OCI-LY3 (cell line): ENCODE measurements around the gene ACYP2.

ENCODE experiments used
- H2AFZ ChIP-seq: fragments of 200-600, 300-600 bp; shearing (Covaris generic); 2 replicates; pipeline ENCODE4 v1.6.0; 2014; ENCODE audit warnings: antibody characterized with exemption, low read depth, low read length
- H3K27ac ChIP-seq: fragments of 200-600, 300-600 bp; sonication (generic); 2 replicates; pipeline ENCODE4 v1.5.1; 2014; ENCODE audit warnings: mild to moderate bottlenecking, low read length, moderate library complexity, mixed read lengths
- H3K27me3 ChIP-seq: fragments of 200-600, 300-600 bp; sonication (generic); 2 replicates; pipeline ENCODE4 v1.6.1; 2014; ENCODE audit warnings: low read depth, low read length, mixed read lengths
- H3K36me3 ChIP-seq: fragments of 200-600, 300-600 bp; sonication (generic); replicated peaks from 2 replicates; pipeline ENCODE3; 2014; ENCODE audit warnings: low read depth, low read length, mixed read lengths
- H3K4me1 ChIP-seq: fragments of 300-600, 200-600 bp; sonication (generic); 2 replicates; pipeline ENCODE4 v1.6.1; 2014; ENCODE audit warnings: low read length, mixed read lengths
- H3K4me2 ChIP-seq: fragments of 200-600, 300-600 bp; sonication (generic); 2 replicates; pipeline ENCODE4 v1.6.1; 2014; ENCODE audit warnings: low read length, mixed read lengths
- H3K4me3 ChIP-seq: fragments of 300-600, 200-600 bp; sonication (generic); 2 replicates; pipeline ENCODE4 v1.5.1; 2014; ENCODE audit warnings: antibody characterized with exemption, mild to moderate bottlenecking, low read length, moderate library complexity
- H3K79me2 ChIP-seq: fragments of 300-600, 200-600 bp; shearing (Covaris generic); 2 replicates; pipeline ENCODE4 v1.6.1; 2014; ENCODE audit warnings: mild to moderate bottlenecking, low read length, mixed read lengths
- H3K9ac ChIP-seq: fragments of 300-600, 200-600 bp; shearing (Covaris generic); 2 replicates; pipeline ENCODE4 v1.6.0; 2014; ENCODE audit warnings: mild to moderate bottlenecking, low read length, moderate library complexity
- H3K9me3 ChIP-seq: fragments of 200-600, 300-600 bp; shearing (Covaris generic); 2 replicates; pipeline ENCODE4 v1.6.1; 2014; ENCODE audit warnings: low read length, mixed read lengths; ENCODE audit not compliant: insufficient read depth
- H4K20me1 ChIP-seq: fragments of 200-600, 300-600 bp; sonication (generic); 2 replicates; pipeline ENCODE4 v1.6.1; 2016; ENCODE audit warnings: low read length, mixed read lengths; ENCODE audit not compliant: insufficient read depth
- CTCF ChIP-seq: fragments of 200-600, 300-600 bp; sonication (generic); IDR thresholded peaks from 2 replicates; pipeline ENCODE4 v1.5.1; 2014; ENCODE audit warnings: antibody characterized with exemption, low read length, low read depth
- EZH2phosphoT487 ChIP-seq: fragments of 200-600 bp; shearing (Covaris generic); IDR thresholded peaks from 2 replicates; pipeline ENCODE4 v1.6.1; 2018; ENCODE audit warnings: antibody characterized with exemption, mixed run types, low read depth

Gene ACYP2

GRCh38 chr2:54207666-54208195 lies 92.3 kb downstream of the ACYP2 start:
- Histone ChIP-seq H3K79me2 (no peaks in the 10 kb centered on the region), H3K4me1 (no peaks in the 10 kb centered on the region), H3K36me3 (no peaks in the 10 kb centered on the region), H3K9me3 (no peaks in the 10 kb centered on the region), H3K27me3 (no peaks in the 10 kb centered on the region), H4K20me1 (no peaks in the 10 kb centered on the region), H3K4me2 (no peak overlapping the region), H2AFZ (no peak overlapping the region), H3K9ac (no peak overlapping the region), H3K4me3 (no peak overlapping the region), H3K27ac (no peak overlapping the region)
- TF ChIP-seq EZH2phosphoT487 (no peak), CTCF (no peak)

- H3K79me2 ChIP-seq, result no peaks in the 10 kb centered on the region
- no peak overlapping the region for H2AFZ ChIP-seq
- no peak overlapping the region for H3K27ac ChIP-seq
- H3K27me3 ChIP-seq, result no peaks in the 10 kb centered on the region
- no peaks in the 10 kb centered on the region for H3K9me3 ChIP-seq
- TF ChIP-seq CTCF, result no peak
- no peak for TF ChIP-seq EZH2phosphoT487
- no peak overlapping the region for H3K4me2 ChIP-seq
- no peaks in the 10 kb centered on the region for H3K36me3 ChIP-seq
- no peaks in the 10 kb centered on the region for H3K4me1 ChIP-seq
- no peak overlapping the region for H3K9ac ChIP-seq
- no peak overlapping the region for H3K4me3 ChIP-seq
- H4K20me1 ChIP-seq, result no peaks in the 10 kb centered on the region
Measured at GRCh38 chr2:54208364-54209240, 93.2 kb downstream of the ACYP2 start.

- no peaks in the 10 kb centered on the region for H4K20me1 ChIP-seq
- no peak overlapping the region for H3K9ac ChIP-seq
- H3K27ac ChIP-seq, result no peak overlapping the region
- no peaks in the 10 kb centered on the region for H3K36me3 ChIP-seq
- no peaks in the 10 kb centered on the region for H3K27me3 ChIP-seq
- H3K9me3 ChIP-seq, result no peaks in the 10 kb centered on the region
- no peaks in the 10 kb centered on the region for H3K79me2 ChIP-seq
- H3K4me3 ChIP-seq, result no peak overlapping the region
- H3K4me2 ChIP-seq, result no peak overlapping the region
- TF ChIP-seq CTCF, result no peak
- no peak for TF ChIP-seq EZH2phosphoT487
- H3K4me1 ChIP-seq, result no peaks in the 10 kb centered on the region
- no peak overlapping the region for H2AFZ ChIP-seq
Measured at GRCh38 chr2:54209379-54209778, 94.0 kb downstream of the ACYP2 start.

- TF ChIP-seq CTCF, result no peak
- TF ChIP-seq EZH2phosphoT487, result no peak
- Histone ChIP-seq H3K27me3 (no peaks in the 10 kb centered on the region), H3K79me2 (no peaks in the 10 kb centered on the region), H3K27ac (no peak overlapping the region), H3K4me2 (no peak overlapping the region), H3K4me1 (no peaks in the 10 kb centered on the region), H3K36me3 (no peaks in the 10 kb centered on the region), H4K20me1 (no peaks in the 10 kb centered on the region), H3K4me3 (no peak overlapping the region), H3K9me3 (no peaks in the 10 kb centered on the region), H3K9ac (no peak overlapping the region), H2AFZ (no peak overlapping the region)
Measured at GRCh38 chr2:54212456-54212855, 97.0 kb downstream of the ACYP2 start.
